ENCODE measurements around the gene TUBGCP6. TPM values are rescaled to one million over a fixed set of nuclear protein-coding genes. Genes with fewer than 3 reads are reported as not detected.

TUBGCP6 gene
- polyA plus RNA-seq, 1 donor, result 38.5 TPM

GRCh38 chr22:50222508-50222907 lies 22.3 kb downstream of the TUBGCP6 start:
- no peak for DNase-seq
- Histone ChIP-seq H3K4me3 (ENCODE audit: low read length) (no peak overlapping the region), H3K9me3 (ENCODE audit: control insufficient read depth, low read depth, low read length) (peaks cover 14% of the 10 kb centered on the region), H3K4me1 (ENCODE audit: control insufficient read depth, insufficient read depth, low read length) (peaks cover 7% of the 10 kb centered on the region), H3K27ac (ENCODE audit: low read length) (no peak overlapping the region), H3K36me3 (ENCODE audit: control insufficient read depth, insufficient read depth, low read length) (peaks cover 85% of the 10 kb centered on the region), H3K27me3 (ENCODE audit: control insufficient read depth, insufficient read depth, low read length) (no peaks in the 10 kb centered on the region)
- no CpG with 5 or more reads among the region's 8 CpGs for WGBS (ENCODE audit: insufficient coverage, low lambda C conversion rate)

GRCh38 chr22:50221410-50222300 lies 23.2 kb downstream of the TUBGCP6 start:
- WGBS (ENCODE audit: insufficient coverage, low lambda C conversion rate), result no CpG with 5 or more reads among the region's 19 CpGs
- Histone ChIP-seq H3K36me3 (ENCODE audit: control insufficient read depth, insufficient read depth, low read length) (peaks cover 86% of the 10 kb centered on the region), H3K27me3 (ENCODE audit: control insufficient read depth, insufficient read depth, low read length) (no peaks in the 10 kb centered on the region), H3K4me3 (ENCODE audit: low read length) (no peak overlapping the region), H3K4me1 (ENCODE audit: control insufficient read depth, insufficient read depth, low read length) (peaks cover 7% of the 10 kb centered on the region), H3K9me3 (ENCODE audit: control insufficient read depth, low read depth, low read length) (peaks cover 19% of the 10 kb centered on the region), H3K27ac (ENCODE audit: low read length) (no peak overlapping the region)
- DNase-seq, result no peak

GRCh38 chr22:50220603-50221409 lies 24.0 kb downstream of the TUBGCP6 start:
- no CpG with 5 or more reads among the region's 45 CpGs for WGBS (ENCODE audit: insufficient coverage, low lambda C conversion rate)
- Histone ChIP-seq H3K4me3 (ENCODE audit: low read length) (no peak overlapping the region), H3K27ac (ENCODE audit: low read length) (no peak overlapping the region), H3K4me1 (ENCODE audit: control insufficient read depth, insufficient read depth, low read length) (peaks cover 7% of the 10 kb centered on the region), H3K36me3 (ENCODE audit: control insufficient read depth, insufficient read depth, low read length) (peaks cover 88% of the 10 kb centered on the region), H3K9me3 (ENCODE audit: control insufficient read depth, low read depth, low read length) (peaks cover 19% of the 10 kb centered on the region), H3K27me3 (ENCODE audit: control insufficient read depth, insufficient read depth, low read length) (no peaks in the 10 kb centered on the region)
- no peak for DNase-seq

- Histone ChIP-seq H3K36me3 (ENCODE audit: control insufficient read depth, insufficient read depth, low read length) (peaks cover 87% of the 10 kb centered on the region), H3K9me3 (ENCODE audit: control insufficient read depth, low read depth, low read length) (peaks cover 19% of the 10 kb centered on the region), H3K27me3 (ENCODE audit: control insufficient read depth, insufficient read depth, low read length) (no peaks in the 10 kb centered on the region), H3K27ac (ENCODE audit: low read length) (no peak overlapping the region), H3K4me3 (ENCODE audit: low read length) (no peak overlapping the region), H3K4me1 (ENCODE audit: control insufficient read depth, insufficient read depth, low read length) (peaks cover 3% of the 10 kb centered on the region)
- no CpG with 5 or more reads among the region's 25 CpGs for WGBS (ENCODE audit: insufficient coverage, low lambda C conversion rate)
- DNase-seq, result no peak
Observed at GRCh38 chr22:50219800-50220602, 24.8 kb downstream of the TUBGCP6 start.

GRCh38 chr22:50218996-50219727 lies 25.7 kb downstream of the TUBGCP6 start:
- Histone ChIP-seq H3K4me1 (ENCODE audit: control insufficient read depth, insufficient read depth, low read length) (peaks cover 3% of the 10 kb centered on the region), H3K9me3 (ENCODE audit: control insufficient read depth, low read depth, low read length) (peaks cover 19% of the 10 kb centered on the region), H3K36me3 (ENCODE audit: control insufficient read depth, insufficient read depth, low read length) (peaks cover 90% of the 10 kb centered on the region), H3K27me3 (ENCODE audit: control insufficient read depth, insufficient read depth, low read length) (no peaks in the 10 kb centered on the region), H3K27ac (ENCODE audit: low read length) (no peak overlapping the region), H3K4me3 (ENCODE audit: low read length) (no peak overlapping the region)
- DNase-seq, result peak; percentile 54 to 61
- no CpG with 5 or more reads among the region's 42 CpGs for WGBS (ENCODE audit: insufficient coverage, low lambda C conversion rate)

- DNase-seq, result peak in 1 of 2 donors; percentile 29
- no peak overlapping the region for H3K4me3 ChIP-seq (ENCODE audit: low read length)
- no peaks in the 10 kb centered on the region for H3K27me3 ChIP-seq (ENCODE audit: control insufficient read depth, insufficient read depth, low read length)
- no peak overlapping the region for H3K27ac ChIP-seq (ENCODE audit: low read length)
- H3K9me3 ChIP-seq (ENCODE audit: control insufficient read depth, low read depth, low read length), result peaks cover 19% of the 10 kb centered on the region
- peaks cover 3% of the 10 kb centered on the region for H3K4me1 ChIP-seq (ENCODE audit: control insufficient read depth, insufficient read depth, low read length)
- WGBS (ENCODE audit: insufficient coverage, low lambda C conversion rate), result no CpG with 5 or more reads among the region's 43 CpGs
- H3K36me3 ChIP-seq (ENCODE audit: control insufficient read depth, insufficient read depth, low read length), result peaks cover 90% of the 10 kb centered on the region
Observed at GRCh38 chr22:50218153-50218995, 26.4 kb downstream of the TUBGCP6 start.

GRCh38 chr22:50217543-50218152 lies 27.2 kb downstream of the TUBGCP6 start:
- H3K27me3 ChIP-seq (ENCODE audit: control insufficient read depth, insufficient read depth, low read length), result no peaks in the 10 kb centered on the region
- no CpG with 5 or more reads among the region's 21 CpGs for WGBS (ENCODE audit: insufficient coverage, low lambda C conversion rate)
- H3K9me3 ChIP-seq (ENCODE audit: control insufficient read depth, low read depth, low read length), result peaks cover 19% of the 10 kb centered on the region
- peaks cover 3% of the 10 kb centered on the region for H3K4me1 ChIP-seq (ENCODE audit: control insufficient read depth, insufficient read depth, low read length)
- H3K36me3 ChIP-seq (ENCODE audit: control insufficient read depth, insufficient read depth, low read length), result peaks cover 90% of the 10 kb centered on the region
- no peak overlapping the region for H3K4me3 ChIP-seq (ENCODE audit: low read length)
- DNase-seq, result no peak
- no peak overlapping the region for H3K27ac ChIP-seq (ENCODE audit: low read length)

- Histone ChIP-seq H3K4me1 (ENCODE audit: control insufficient read depth, insufficient read depth, low read length) (peaks cover 3% of the 10 kb centered on the region), H3K36me3 (ENCODE audit: control insufficient read depth, insufficient read depth, low read length) (peaks cover 90% of the 10 kb centered on the region), H3K27ac (ENCODE audit: low read length) (no peak overlapping the region), H3K4me3 (ENCODE audit: low read length) (no peak overlapping the region), H3K9me3 (ENCODE audit: control insufficient read depth, low read depth, low read length) (peaks cover 19% of the 10 kb centered on the region), H3K27me3 (ENCODE audit: control insufficient read depth, insufficient read depth, low read length) (no peaks in the 10 kb centered on the region)
- no CpG with 5 or more reads among the region's 57 CpGs for WGBS (ENCODE audit: insufficient coverage, low lambda C conversion rate)
- DNase-seq, result no peak
Observed at GRCh38 chr22:50216684-50217520, 27.9 kb downstream of the TUBGCP6 start.
